ENCODE measurements around the gene DSE.

DSE gene

DNA sequence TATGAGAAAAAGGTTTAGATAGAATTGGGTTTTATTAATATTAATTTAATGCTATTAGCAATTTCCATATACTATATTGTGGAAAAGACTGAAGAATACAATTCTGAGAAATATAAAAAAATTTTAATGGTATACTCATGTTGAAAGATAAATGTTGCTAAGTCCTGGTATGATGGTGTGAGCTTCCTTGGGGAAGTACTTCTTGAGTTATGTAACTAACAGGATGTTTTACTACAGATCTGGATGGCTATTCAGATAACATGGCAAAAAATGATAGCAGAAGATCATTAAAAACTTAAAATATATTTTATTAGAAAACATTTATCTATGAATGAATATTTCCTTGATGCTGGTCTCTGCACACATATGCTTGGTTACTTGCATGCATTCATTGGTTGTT, 66.9 kb downstream of the DSE start:
- Histone ChIP-seq H3K27me3 (replicated peaks; ENCODE audit: control insufficient read depth, insufficient read depth, low read length, poor library complexity, severe bottlenecking) (no peaks in the 10 kb centered on the region), H3K4me3 (ENCODE audit: insufficient read depth, low read depth, low read length, poor library complexity, severe bottlenecking) (no peak overlapping the region), H3K36me3 (ENCODE audit: control insufficient read depth, insufficient read depth, low read length) (no peaks in the 10 kb centered on the region), H3K9me3 (ENCODE audit: control insufficient read depth, low read length) (no peaks in the 10 kb centered on the region), H3K4me1 (ENCODE audit: control insufficient read depth, insufficient read depth, low read length, poor library complexity, severe bottlenecking) (no peaks in the 10 kb centered on the region), H3K27ac (ENCODE audit: insufficient read depth, low read length, poor library complexity, severe bottlenecking) (no peak overlapping the region)
- DNase-seq: no peak

DNA sequence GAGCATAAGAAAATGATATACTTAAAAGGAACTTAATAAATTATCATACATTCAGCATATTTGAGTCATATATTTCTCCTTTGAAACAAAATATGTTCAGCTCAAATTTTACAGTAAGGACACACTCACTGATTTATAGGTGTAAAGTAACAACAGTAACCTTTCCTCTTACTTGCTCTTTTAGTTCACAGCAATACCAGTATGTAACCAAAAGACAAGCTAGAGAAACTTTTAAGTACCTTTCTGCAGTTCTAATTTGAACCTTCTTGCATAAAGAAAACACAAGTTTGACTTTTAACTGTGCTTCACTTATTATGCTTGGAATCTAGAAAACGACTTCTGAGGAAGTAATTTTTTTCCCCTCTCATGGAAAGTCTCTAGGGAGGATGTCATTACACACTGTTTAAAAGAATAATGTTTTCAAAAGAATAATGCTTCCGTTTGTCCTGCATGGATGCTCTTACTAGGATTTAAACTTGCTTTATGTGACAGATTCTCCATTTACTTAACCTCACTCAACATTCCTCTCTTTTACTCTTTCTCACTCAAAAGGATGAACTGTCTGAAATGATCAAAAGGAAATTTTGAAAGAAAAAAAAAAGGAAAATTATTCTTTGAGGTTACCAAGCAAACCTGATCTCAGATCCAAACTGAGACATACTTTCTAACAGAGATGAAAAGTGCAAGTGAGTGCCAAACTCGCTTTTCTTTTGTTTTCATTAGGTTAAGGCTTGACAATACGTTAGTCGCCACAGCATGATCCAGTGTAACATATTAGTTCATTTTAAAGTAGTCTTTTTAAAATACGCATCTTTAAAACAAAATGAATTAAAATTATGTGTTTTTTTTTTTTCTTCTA, 68.1 kb downstream of the DSE start:
- Histone ChIP-seq H3K4me1 (ENCODE audit: control insufficient read depth, insufficient read depth, low read length, poor library complexity, severe bottlenecking) (no peaks in the 10 kb centered on the region), H3K36me3 (ENCODE audit: control insufficient read depth, insufficient read depth, low read length) (no peaks in the 10 kb centered on the region), H3K4me3 (ENCODE audit: insufficient read depth, low read depth, low read length, poor library complexity, severe bottlenecking) (no peak overlapping the region), H3K9me3 (ENCODE audit: control insufficient read depth, low read length) (no peaks in the 10 kb centered on the region), H3K27ac (ENCODE audit: insufficient read depth, low read length, poor library complexity, severe bottlenecking) (no peak overlapping the region), H3K27me3 (replicated peaks; ENCODE audit: control insufficient read depth, insufficient read depth, low read length, poor library complexity, severe bottlenecking) (no peaks in the 10 kb centered on the region)
- no peak for DNase-seq

GRCh38 chr6:116439522-116440051, 68.8 kb downstream of the DSE start:
- no peaks in the 10 kb centered on the region for H3K36me3 ChIP-seq (ENCODE audit: control insufficient read depth, insufficient read depth, low read length)
- H3K9me3 ChIP-seq (ENCODE audit: control insufficient read depth, low read length): no peaks in the 10 kb centered on the region
- no peak overlapping the region for H3K4me3 ChIP-seq (ENCODE audit: insufficient read depth, low read depth, low read length, poor library complexity, severe bottlenecking)
- no peaks in the 10 kb centered on the region for H3K27me3 ChIP-seq (replicated peaks; ENCODE audit: control insufficient read depth, insufficient read depth, low read length, poor library complexity, severe bottlenecking)
- no peak for DNase-seq
- H3K4me1 ChIP-seq (ENCODE audit: control insufficient read depth, insufficient read depth, low read length, poor library complexity, severe bottlenecking): peaks cover 3% of the 10 kb centered on the region
- H3K27ac ChIP-seq (ENCODE audit: insufficient read depth, low read length, poor library complexity, severe bottlenecking): no peak overlapping the region

GRCh38 chr6:116443105-116443504, 72.4 kb downstream of the DSE start:
- Histone ChIP-seq H3K36me3 (ENCODE audit: control insufficient read depth, insufficient read depth, low read length) (no peaks in the 10 kb centered on the region), H3K4me3 (ENCODE audit: insufficient read depth, low read depth, low read length, poor library complexity, severe bottlenecking) (no peak overlapping the region), H3K27ac (ENCODE audit: insufficient read depth, low read length, poor library complexity, severe bottlenecking) (no peak overlapping the region), H3K9me3 (ENCODE audit: control insufficient read depth, low read length) (no peaks in the 10 kb centered on the region), H3K27me3 (replicated peaks; ENCODE audit: control insufficient read depth, insufficient read depth, low read length, poor library complexity, severe bottlenecking) (no peaks in the 10 kb centered on the region), H3K4me1 (ENCODE audit: control insufficient read depth, insufficient read depth, low read length, poor library complexity, severe bottlenecking) (peaks cover 3% of the 10 kb centered on the region)
- no peak for DNase-seq

GRCh38 chr6:116444092-116444491, 73.3 kb downstream of the DSE start:
- Histone ChIP-seq H3K36me3 (ENCODE audit: control insufficient read depth, insufficient read depth, low read length) (no peaks in the 10 kb centered on the region), H3K27me3 (replicated peaks; ENCODE audit: control insufficient read depth, insufficient read depth, low read length, poor library complexity, severe bottlenecking) (no peaks in the 10 kb centered on the region), H3K27ac (ENCODE audit: insufficient read depth, low read length, poor library complexity, severe bottlenecking) (no peak overlapping the region), H3K9me3 (ENCODE audit: control insufficient read depth, low read length) (no peaks in the 10 kb centered on the region), H3K4me3 (ENCODE audit: insufficient read depth, low read depth, low read length, poor library complexity, severe bottlenecking) (no peak overlapping the region), H3K4me1 (ENCODE audit: control insufficient read depth, insufficient read depth, low read length, poor library complexity, severe bottlenecking) (peaks cover 3% of the 10 kb centered on the region)
- no peak for DNase-seq

DNA sequence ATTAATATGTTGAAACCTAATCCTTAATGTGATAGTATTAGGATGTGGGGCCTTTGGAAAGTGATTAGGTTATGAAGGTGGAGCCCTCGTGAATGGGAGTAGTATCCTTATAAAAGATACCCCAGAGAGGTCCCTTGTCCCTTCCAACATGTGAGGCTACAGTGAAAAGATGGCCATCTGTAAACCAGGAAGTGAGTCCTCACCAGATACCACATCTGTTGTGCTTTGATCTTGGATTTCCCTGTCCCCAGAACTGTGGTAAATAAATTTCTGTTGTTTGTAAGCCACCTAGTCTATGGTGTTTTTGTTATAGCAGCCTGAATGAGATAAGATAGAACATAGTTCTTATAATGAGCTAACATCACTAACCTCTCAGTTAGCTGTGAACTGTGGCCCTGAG, 73.8 kb downstream of the DSE start:
- Histone ChIP-seq H3K36me3 (ENCODE audit: control insufficient read depth, insufficient read depth, low read length) (no peaks in the 10 kb centered on the region), H3K4me3 (ENCODE audit: insufficient read depth, low read depth, low read length, poor library complexity, severe bottlenecking) (no peak overlapping the region), H3K27me3 (replicated peaks; ENCODE audit: control insufficient read depth, insufficient read depth, low read length, poor library complexity, severe bottlenecking) (no peaks in the 10 kb centered on the region), H3K27ac (ENCODE audit: insufficient read depth, low read length, poor library complexity, severe bottlenecking) (no peak overlapping the region), H3K9me3 (ENCODE audit: control insufficient read depth, low read length) (no peaks in the 10 kb centered on the region), H3K4me1 (ENCODE audit: control insufficient read depth, insufficient read depth, low read length, poor library complexity, severe bottlenecking) (peaks cover 3% of the 10 kb centered on the region)
- no peak for DNase-seq

- H3K36me3 ChIP-seq (ENCODE audit: control insufficient read depth, insufficient read depth, low read length): no peaks in the 10 kb centered on the region
- no peak for DNase-seq
- no peak overlapping the region for H3K4me3 ChIP-seq (ENCODE audit: insufficient read depth, low read depth, low read length, poor library complexity, severe bottlenecking)
- H3K4me1 ChIP-seq (ENCODE audit: control insufficient read depth, insufficient read depth, low read length, poor library complexity, severe bottlenecking): peaks cover 3% of the 10 kb centered on the region
- H3K27me3 ChIP-seq (replicated peaks; ENCODE audit: control insufficient read depth, insufficient read depth, low read length, poor library complexity, severe bottlenecking): no peaks in the 10 kb centered on the region
- H3K27ac ChIP-seq (ENCODE audit: insufficient read depth, low read length, poor library complexity, severe bottlenecking): no peak overlapping the region
- no peaks in the 10 kb centered on the region for H3K9me3 ChIP-seq (ENCODE audit: control insufficient read depth, low read length)
Observed at GRCh38 chr6:116445102-116445501, 74.4 kb downstream of the DSE start.

DNA sequence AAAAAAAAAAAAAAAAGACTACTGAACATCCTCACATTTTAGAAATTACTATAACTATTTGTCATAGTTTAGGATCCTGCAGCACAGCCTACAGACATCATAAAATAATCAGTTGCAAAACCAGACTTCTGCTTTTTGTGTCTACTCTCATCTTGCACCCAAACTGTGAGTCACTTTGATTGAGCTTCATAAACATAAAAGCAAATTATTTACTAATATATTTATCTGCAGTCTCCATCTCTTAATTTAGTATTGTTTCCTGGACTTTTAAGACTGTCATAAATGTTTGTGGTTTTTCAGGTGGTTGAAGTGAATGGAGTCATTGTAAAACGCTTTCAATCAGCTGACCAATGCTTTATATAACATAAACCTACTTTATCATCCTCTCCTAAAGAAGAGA, 75.7 kb downstream of the DSE start:
- Histone ChIP-seq H3K9me3 (ENCODE audit: control insufficient read depth, low read length) (no peaks in the 10 kb centered on the region), H3K27ac (ENCODE audit: insufficient read depth, low read length, poor library complexity, severe bottlenecking) (no peak overlapping the region), H3K4me3 (ENCODE audit: insufficient read depth, low read depth, low read length, poor library complexity, severe bottlenecking) (no peak overlapping the region), H3K36me3 (ENCODE audit: control insufficient read depth, insufficient read depth, low read length) (no peaks in the 10 kb centered on the region), H3K27me3 (replicated peaks; ENCODE audit: control insufficient read depth, insufficient read depth, low read length, poor library complexity, severe bottlenecking) (no peaks in the 10 kb centered on the region), H3K4me1 (ENCODE audit: control insufficient read depth, insufficient read depth, low read length, poor library complexity, severe bottlenecking) (peaks cover 3% of the 10 kb centered on the region)
- DNase-seq: no peak

GRCh38 chr6:116447052-116447451, 76.3 kb downstream of the DSE start:
- no peak overlapping the region for H3K27ac ChIP-seq (ENCODE audit: insufficient read depth, low read length, poor library complexity, severe bottlenecking)
- no peaks in the 10 kb centered on the region for H3K9me3 ChIP-seq (ENCODE audit: control insufficient read depth, low read length)
- H3K4me1 ChIP-seq (ENCODE audit: control insufficient read depth, insufficient read depth, low read length, poor library complexity, severe bottlenecking): peaks cover 3% of the 10 kb centered on the region
- H3K27me3 ChIP-seq (replicated peaks; ENCODE audit: control insufficient read depth, insufficient read depth, low read length, poor library complexity, severe bottlenecking): no peaks in the 10 kb centered on the region
- DNase-seq: no peak
- no peak overlapping the region for H3K4me3 ChIP-seq (ENCODE audit: insufficient read depth, low read depth, low read length, poor library complexity, severe bottlenecking)
- H3K36me3 ChIP-seq (ENCODE audit: control insufficient read depth, insufficient read depth, low read length): no peaks in the 10 kb centered on the region

DNA sequence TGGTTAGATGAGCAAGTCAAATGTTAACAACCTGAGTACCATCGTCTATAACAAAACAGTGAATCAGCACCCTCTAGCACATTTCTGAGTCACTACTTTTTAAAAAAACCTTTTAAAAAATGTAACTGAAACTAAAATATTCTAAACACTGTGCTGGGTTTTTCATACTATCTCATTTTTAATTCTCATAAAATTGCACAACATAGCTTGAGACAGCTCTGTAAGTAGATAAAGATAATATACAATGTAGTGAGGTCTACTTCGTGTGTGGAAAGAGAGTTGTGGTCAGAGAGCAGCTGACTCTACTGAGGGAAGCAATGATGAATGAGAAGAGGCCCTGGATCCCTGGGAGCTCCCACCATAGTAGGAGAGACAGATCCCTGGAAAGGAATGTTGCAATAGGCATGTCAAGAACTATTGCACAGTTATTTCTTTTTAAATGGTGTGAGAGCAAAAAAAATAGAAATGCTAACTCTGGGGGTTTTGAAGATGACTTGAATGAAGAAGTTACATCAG, 76.8 kb downstream of the DSE start:
- Histone ChIP-seq H3K27me3 (replicated peaks; ENCODE audit: control insufficient read depth, insufficient read depth, low read length, poor library complexity, severe bottlenecking) (no peaks in the 10 kb centered on the region), H3K9me3 (ENCODE audit: control insufficient read depth, low read length) (no peaks in the 10 kb centered on the region), H3K36me3 (ENCODE audit: control insufficient read depth, insufficient read depth, low read length) (no peaks in the 10 kb centered on the region), H3K4me3 (ENCODE audit: insufficient read depth, low read depth, low read length, poor library complexity, severe bottlenecking) (no peak overlapping the region), H3K4me1 (ENCODE audit: control insufficient read depth, insufficient read depth, low read length, poor library complexity, severe bottlenecking) (peaks cover 3% of the 10 kb centered on the region), H3K27ac (ENCODE audit: insufficient read depth, low read length, poor library complexity, severe bottlenecking) (no peak overlapping the region)
- no peak for DNase-seq

Data from effector memory CD4-positive, alpha-beta T cell (primary cell).